Measurements from ENCODE around the gene SAP25.
"Not testable (repeated sequence)": the region's sequence is repeated elsewhere in the genome, so short reads cannot be mapped to it uniquely, and the experiment has no call there.

The SAP25 gene

GRCh38 chr7:100556541-100556940 lies 17.2 kb downstream of the SAP25 start:
- DNase-seq, result no peak

- DNase-seq, result no peak
Observed at GRCh38 chr7:100555701-100556100, 18.0 kb downstream of the SAP25 start.

- DNase-seq, result no peak
Observed at GRCh38 chr7:100553032-100553431, 20.7 kb downstream of the SAP25 start.

- DNase-seq, result no peak
Observed at GRCh38 chr7:100552532-100552931, 21.2 kb downstream of the SAP25 start.

- DNase-seq, result not testable (repeated sequence)
Observed at GRCh38 chr7:100548446-100548845, 25.3 kb downstream of the SAP25 start.

- DNase-seq, result no peak
Observed at GRCh38 chr7:100547872-100548271, 25.8 kb downstream of the SAP25 start.

- DNase-seq, result no peak
Observed at GRCh38 chr7:100546926-100547800, 26.5 kb downstream of the SAP25 start.

GRCh38 chr7:100546129-100546925 lies 27.4 kb downstream of the SAP25 start:
- DNase-seq, result no peak

- peak; percentile 40 for DNase-seq
Observed at GRCh38 chr7:100545360-100546128, 28.2 kb downstream of the SAP25 start.

GRCh38 chr7:100544967-100545359 lies 28.7 kb downstream of the SAP25 start:
- DNase-seq, result no peak

- DNase-seq, result no peak
Observed at GRCh38 chr7:100544386-100544785, 29.3 kb downstream of the SAP25 start.

- no peak for DNase-seq
Observed at GRCh38 chr7:100543586-100543985, 30.1 kb downstream of the SAP25 start.

GRCh38 chr7:100541309-100541708 lies 32.4 kb downstream of the SAP25 start:
- DNase-seq, result not testable (repeated sequence)

GRCh38 chr7:100540073-100540723 lies 33.5 kb downstream of the SAP25 start:
- no peak for DNase-seq

- DNase-seq, result no peak
Observed at GRCh38 chr7:100539436-100540006, 34.2 kb downstream of the SAP25 start.

- DNase-seq, result peak; percentile 99
Observed at GRCh38 chr7:100538654-100539435, 34.9 kb downstream of the SAP25 start, which contains the start of gene AGFG2. AGFG2 (plus strand) TSS chr7:100539203; CDS start chr7:100539347, 144 bp downstream.

GRCh38 chr7:100538348-100538653 lies 35.4 kb downstream of the SAP25 start:
- DNase-seq, result no peak

- not testable (repeated sequence) for DNase-seq
Observed at GRCh38 chr7:100536695-100537094, 37.0 kb downstream of the SAP25 start.

- DNase-seq, result not testable (repeated sequence)
Observed at GRCh38 chr7:100535982-100536381, 37.7 kb downstream of the SAP25 start.

GRCh38 chr7:100532165-100533022 lies 41.3 kb downstream of the SAP25 start:
- DNase-seq, result no peak

Measured in DMS 273 treated with DMSO at 0.1 percent for 48 hours (cell line).